ENCODE results near the gene CPEB4. TPM values are rescaled to one million over a fixed set of nuclear protein-coding genes. Genes with fewer than 3 reads are reported as not detected.
A peak's percentile ranks its signal among the peaks of the same experiment; 100 is the strongest.

CPEB4 gene
- total and polyA plus RNA-seq, 7 donors: 30.4 to 262 (median 95.0) TPM

- Histone ChIP-seq H3K27ac (no peak overlapping the region), H3K9me3 (no peaks in the 10 kb centered on the region), H3K36me3 (ENCODE audit: insufficient read depth in 1 of 2, low read depth in 1 of 2) (no peaks in the 10 kb centered on the region), H3K4me1 (peaks cover 5% of the 10 kb centered on the region), H3K27me3 (ENCODE audit: insufficient read depth in 3 of 3, low read length in 2 of 3) (no peaks in the 10 kb centered on the region), H3K4me3 (no peak overlapping the region)
- WGBS, 3 donors: 99 to 100% (median 99%) methylated on average over 2 of the region's 2 CpGs
- no peak for ATAC-seq
- DNase-seq: no peak
- intact Hi-C loops (cut with DNase I): loop anchor here in 1 of 2 donors (5.0 kb wide), 2 partner anchors 104 to 269 kb away; partner anchors contain the start of gene BOD1
- TF ChIP-seq CTCF (IDR thresholded peaks at IDR 0.05): no peak
These were observed 2.0 kb upstream of the CPEB4 start for GRCh38 chr5:173886150-173886549.

GRCh38 chr5:173888473-173889131, 453 bp downstream of the CPEB4 start:
- intact Hi-C loops (cut with DNase I): loop anchor here (2.0 to 5.0 kb wide), 6 partner anchors 28 to 272 kb away; partner anchors contain the start of gene BOD1 (in 2 of the 2)
- peak; percentile 43 to 69 for DNase-seq
- H3K4me1 ChIP-seq: peaks cover 5% of the 10 kb centered on the region
- ATAC-seq: peak in 2 of 4 donors; percentile 7 to 36
- H3K9me3 ChIP-seq: no peaks in the 10 kb centered on the region
- H3K27ac ChIP-seq: peak overlapping the region; percentile 94
- no peaks in the 10 kb centered on the region for H3K36me3 ChIP-seq (ENCODE audit: insufficient read depth in 1 of 2, low read depth in 1 of 2)
- peak overlapping the region; percentile 86 for H3K4me3 ChIP-seq
- H3K27me3 ChIP-seq (ENCODE audit: insufficient read depth in 3 of 3, low read length in 2 of 3): no peaks in the 10 kb centered on the region
- 1% methylated on average over 33 to 37 of the region's 37 CpGs for WGBS, 3 donors
- no peak for TF ChIP-seq CTCF (IDR thresholded peaks at IDR 0.05)

- WGBS, 3 donors: 19 to 33% (median 20%) methylated on average over 19 of the region's 19 CpGs
- no peaks in the 10 kb centered on the region for H3K36me3 ChIP-seq (ENCODE audit: insufficient read depth in 1 of 2, low read depth in 1 of 2)
- no peaks in the 10 kb centered on the region for H3K9me3 ChIP-seq
- no peaks in the 10 kb centered on the region for H3K27me3 ChIP-seq (ENCODE audit: insufficient read depth in 3 of 3, low read length in 2 of 3)
- DNase-seq: peak; percentile 33 to 49
- intact Hi-C loops (cut with DNase I): loop anchor here (1.0 to 5.0 kb wide), 4 partner anchors 72 to 128 kb away; no protein-coding TSS in a partner anchor
- peak; percentile 14 to 30 (median 16) for ATAC-seq
- H3K27ac ChIP-seq: peak overlapping the region; percentile 94
- TF ChIP-seq CTCF (IDR thresholded peaks at IDR 0.05): no peak
- peak overlapping the region; percentile 86 for H3K4me3 ChIP-seq
- H3K4me1 ChIP-seq: peaks cover 5% of the 10 kb centered on the region
These were observed 2.2 kb downstream of the CPEB4 start for GRCh38 chr5:173890195-173890991.

GRCh38 chr5:173891308-173892116, 3.4 kb downstream of the CPEB4 start:
- no peak for TF ChIP-seq CTCF (IDR thresholded peaks at IDR 0.05)
- Histone ChIP-seq H3K27ac (peak overlapping the region; percentile 94), H3K4me3 (peak overlapping the region; percentile 86), H3K36me3 (ENCODE audit: insufficient read depth in 1 of 2, low read depth in 1 of 2) (no peaks in the 10 kb centered on the region), H3K9me3 (no peaks in the 10 kb centered on the region), H3K27me3 (ENCODE audit: insufficient read depth in 3 of 3, low read length in 2 of 3) (no peaks in the 10 kb centered on the region), H3K4me1 (peaks cover 11% of the 10 kb centered on the region)
- WGBS, 3 donors: 22 to 34% (median 22%) methylated on average over 3 of the region's 3 CpGs
- DNase-seq (no peak), ATAC-seq (no peak)
- intact Hi-C loops (cut with DNase I): loop anchor here (5.0 kb wide), 3 partner anchors 71 to 129 kb away; no protein-coding TSS in a partner anchor

Data from psoas muscle (tissue), 8 donors.